ENCODE results near the gene PLEKHA7.
"Not testable (repeated sequence)": the region's sequence is repeated elsewhere in the genome, so short reads cannot be mapped to it uniquely, and the experiment has no call there.

Gene PLEKHA7

GRCh38 chr11:17010851-17011420 lies 3.3 kb downstream of the PLEKHA7 start:
- no peak for DNase-seq

- DNase-seq = no peak
Measured at GRCh38 chr11:17008099-17008498, 6.1 kb downstream of the PLEKHA7 start.

GRCh38 chr11:17005646-17006045 lies 8.6 kb downstream of the PLEKHA7 start:
- no peak for DNase-seq

GRCh38 chr11:17004486-17005148 lies 9.6 kb downstream of the PLEKHA7 start:
- peak; percentile 34 for DNase-seq

- DNase-seq = no peak
Measured at GRCh38 chr11:17003426-17003825, 10.8 kb downstream of the PLEKHA7 start.

GRCh38 chr11:17002543-17002942 lies 11.7 kb downstream of the PLEKHA7 start:
- DNase-seq = no peak

GRCh38 chr11:17001806-17002205 lies 12.4 kb downstream of the PLEKHA7 start:
- DNase-seq = no peak

GRCh38 chr11:17000987-17001386 lies 13.2 kb downstream of the PLEKHA7 start:
- DNase-seq = no peak

- DNase-seq = not testable (repeated sequence)
Measured at GRCh38 chr11:17000253-17000652, 14.0 kb downstream of the PLEKHA7 start.

- no peak for DNase-seq
Measured at GRCh38 chr11:16999116-16999515, 15.1 kb downstream of the PLEKHA7 start.

- DNase-seq = no peak
Measured at GRCh38 chr11:16997624-16998023, 16.6 kb downstream of the PLEKHA7 start.

GRCh38 chr11:16993495-16993894 lies 20.7 kb downstream of the PLEKHA7 start:
- DNase-seq = peak; percentile 59

GRCh38 chr11:16992846-16993245 lies 21.4 kb downstream of the PLEKHA7 start:
- no peak for DNase-seq

- no peak for DNase-seq
Measured at GRCh38 chr11:16989554-16989953, 24.7 kb downstream of the PLEKHA7 start.

GRCh38 chr11:16987205-16987568 lies 27.0 kb downstream of the PLEKHA7 start:
- peak; percentile 18 for DNase-seq

GRCh38 chr11:16986434-16987204 lies 27.6 kb downstream of the PLEKHA7 start:
- peak; percentile 43 for DNase-seq

GRCh38 chr11:16985297-16985696 lies 28.9 kb downstream of the PLEKHA7 start:
- no peak for DNase-seq

- no peak for DNase-seq
Measured at GRCh38 chr11:16984229-16984628, 30.0 kb downstream of the PLEKHA7 start.

- no peak for DNase-seq
Measured at GRCh38 chr11:16982809-16983208, 31.4 kb downstream of the PLEKHA7 start.

- DNase-seq = no peak
Measured at GRCh38 chr11:16982256-16982671, 31.9 kb downstream of the PLEKHA7 start.

GRCh38 chr11:16981651-16982194 lies 32.5 kb downstream of the PLEKHA7 start:
- no peak for DNase-seq

GRCh38 chr11:16979703-16980622 lies 34.3 kb downstream of the PLEKHA7 start:
- no peak for DNase-seq

GRCh38 chr11:16977994-16978315 lies 36.3 kb downstream of the PLEKHA7 start:
- DNase-seq = no peak

All from DMS53 (cell line).